Stimulated activated CD8-positive, alpha-beta memory T cell treated with anti-CD3 and anti-CD28 coated beads, Interleukin-12 subunit alpha, Interleukin-12 subunit beta, amount 100 ng/mL, for 4 hours (primary cell): ENCODE measurements around the gene CALU.

Experiments
- DNase-seq: peaks from one replicate; pipeline ENCODE4 v3.0.0-alpha.2; 2020; ENCODE audit warnings: low read depth

Gene CALU

DNA sequence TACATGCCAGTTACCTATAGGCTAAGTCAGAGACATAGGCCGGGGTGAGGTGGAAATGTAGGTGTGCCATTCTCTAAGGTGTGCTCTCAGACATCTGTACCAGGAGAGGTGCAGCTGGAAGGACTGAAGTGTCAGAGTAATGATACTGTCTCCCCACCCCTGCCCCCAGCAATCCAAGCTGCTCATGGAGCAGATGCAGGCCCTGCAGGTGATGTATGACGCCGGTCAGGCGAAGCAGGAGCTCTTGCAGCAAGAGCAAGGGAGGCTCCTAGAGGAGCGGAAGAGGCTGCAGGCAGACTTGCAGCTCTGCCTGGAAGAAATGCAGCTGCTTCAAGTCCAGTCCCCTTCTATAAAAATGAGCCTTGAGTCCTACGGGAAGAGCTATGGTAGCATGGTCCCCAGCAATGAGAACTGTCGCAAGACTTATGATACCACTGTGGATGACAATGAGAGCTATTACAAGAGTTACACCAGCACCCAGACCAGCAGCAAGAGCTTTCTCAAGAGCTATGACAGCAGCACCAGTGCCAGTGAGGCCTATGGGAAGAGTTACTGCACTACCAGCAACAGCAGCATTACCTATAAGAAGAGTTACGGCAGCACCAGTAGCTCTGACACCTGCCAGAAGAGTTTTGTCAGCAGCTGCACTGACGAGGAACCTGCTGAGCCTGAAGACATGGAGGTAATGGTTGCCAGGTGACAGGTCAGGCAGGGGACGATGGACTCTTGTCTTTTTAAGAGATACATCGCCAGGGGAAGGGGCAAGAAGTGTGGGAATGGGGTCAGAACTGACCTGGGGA, 72.7 kb downstream of the CALU start:
- DNase-seq: no peak

DNA sequence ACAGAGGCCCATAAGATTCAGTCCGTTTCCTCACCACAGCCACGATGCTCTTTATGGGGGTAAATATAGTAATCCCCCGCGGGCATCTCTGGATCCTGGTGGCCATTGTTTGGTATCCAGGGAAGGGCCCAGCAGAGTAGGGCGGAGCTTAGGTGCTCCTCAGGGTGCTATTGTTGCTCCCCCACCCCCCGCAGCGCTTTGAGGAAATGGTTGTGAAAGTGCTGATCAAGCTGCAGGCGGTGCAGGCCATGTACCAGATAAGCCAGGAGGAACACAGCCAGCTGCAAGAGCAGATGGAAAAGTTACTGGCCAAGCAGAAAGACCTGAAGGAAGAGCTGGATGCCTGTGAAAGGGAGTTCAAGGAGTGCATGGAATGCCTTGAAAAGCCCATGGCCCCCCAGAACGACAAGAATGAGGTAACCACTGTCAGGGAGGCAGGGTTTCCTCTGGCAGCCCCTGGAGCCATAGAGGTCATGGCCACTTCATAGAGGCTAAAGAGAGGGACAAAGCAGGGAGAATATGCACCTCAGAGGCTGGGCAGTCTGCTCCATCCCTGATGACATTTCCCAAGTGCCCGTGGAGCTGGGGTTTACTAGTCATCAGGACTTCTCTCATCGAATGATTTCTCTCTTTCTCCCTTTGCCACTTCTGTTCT, 73.5 kb downstream of the CALU start:
- DNase-seq: no peak

DNA sequence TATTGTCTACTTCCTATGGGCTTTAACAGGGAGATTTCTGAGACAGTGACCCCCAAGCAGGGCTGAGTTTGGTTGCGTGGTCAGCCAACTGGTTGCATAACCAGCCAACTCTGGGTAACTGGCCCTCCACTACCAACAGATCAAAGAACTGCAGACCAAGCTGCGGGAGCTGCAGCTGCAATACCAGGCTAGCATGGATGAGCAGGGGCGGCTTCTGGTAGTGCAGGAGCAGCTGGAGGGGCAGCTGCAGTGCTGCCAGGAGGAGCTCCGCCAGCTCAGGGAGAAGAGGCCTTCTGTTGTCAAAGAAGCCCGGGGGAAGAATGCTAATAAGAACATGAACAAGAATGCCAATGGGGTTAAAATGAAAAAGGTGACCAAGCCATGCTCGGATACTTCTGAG, 75.3 kb downstream of the CALU start:
- DNase-seq: no peak

DNA sequence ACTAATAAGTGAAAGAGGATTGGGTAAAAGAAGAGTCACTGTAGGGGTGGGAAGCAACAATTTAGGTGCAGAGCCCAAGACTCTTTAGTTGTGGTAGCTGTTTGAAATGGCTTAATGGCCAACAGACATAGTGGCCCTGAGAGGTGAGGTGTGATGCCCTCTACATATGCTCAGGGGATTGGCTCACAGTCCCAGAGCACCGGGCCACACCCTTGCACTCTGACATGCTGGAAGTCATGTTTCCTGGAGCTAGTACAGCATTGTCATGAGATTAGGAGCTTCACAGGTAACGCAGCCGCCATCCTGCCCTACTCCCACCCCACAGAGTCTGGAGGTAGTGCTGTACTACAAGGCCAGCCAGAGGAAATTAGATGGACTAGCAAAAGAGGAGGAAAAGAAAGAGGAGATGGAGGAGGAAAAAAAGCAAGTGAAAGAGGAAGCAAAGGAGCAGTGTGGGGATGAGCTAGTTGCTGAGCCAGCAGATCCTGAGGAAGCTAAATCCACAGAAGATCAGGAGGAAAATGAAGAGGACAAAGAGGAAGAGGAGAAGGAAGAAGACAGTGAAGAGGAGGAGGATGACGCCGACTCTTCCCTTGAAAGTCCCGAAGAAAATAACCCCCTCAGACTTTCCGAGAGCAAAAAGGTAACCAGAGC, 76.3 kb downstream of the CALU start:
- no peak for DNase-seq

DNA sequence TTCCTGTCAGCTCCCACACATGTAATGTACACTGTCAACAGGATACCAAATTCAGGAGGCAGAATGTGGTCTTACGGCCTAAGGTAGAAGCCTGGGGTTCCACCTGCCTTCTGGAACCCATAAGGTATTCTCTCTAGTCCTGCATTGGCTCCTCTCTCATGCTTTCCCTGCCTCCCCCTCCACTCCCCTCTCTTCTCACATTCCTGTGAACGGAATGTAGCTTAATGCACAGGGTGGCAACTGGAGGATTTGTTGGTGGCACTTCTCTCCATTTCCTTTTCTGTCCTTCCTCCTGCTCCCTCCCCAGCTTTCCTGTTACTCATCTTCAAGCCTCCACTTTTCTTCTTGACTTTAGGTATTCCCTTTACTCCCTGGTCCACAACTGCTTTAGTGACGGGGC, 79.5 kb downstream of the CALU start:
- DNase-seq: no peak
